GM12891 (cell line): ENCODE data around the gene GOLPH3.

ENCODE experiments used
- DNase-seq: peaks from one replicate; pipeline ENCODE4 v3.0.0; 2011; ENCODE audit warnings: low spot score; ENCODE audit not compliant: insufficient read length
- FAIRE-seq: peaks from 2 replicates; lab custom pipeline; 2011; peaks lifted over from hg19 to GRCh38; lab: Jason Lieb, UNC
- PAX5 ChIP-seq: IDR thresholded peaks from 2 replicates; pipeline ENCODE4 v1.6.1; 2011; ENCODE audit warnings: low read length, moderate library complexity, mild to moderate bottlenecking; ENCODE audit not compliant: insufficient read depth, severe bottlenecking
- POLR2A ChIP-seq: IDR thresholded peaks from 2 replicates; pipeline ENCODE4 v1.6.1; 2011; ENCODE audit warnings: low read depth, low read length, control low read depth
- POLR2AphosphoS5 ChIP-seq: IDR thresholded peaks from 2 replicates; pipeline ENCODE4 v1.6.1; 2011; ENCODE audit warnings: low read depth, low read length, control low read depth
- POU2F2 ChIP-seq: IDR thresholded peaks from 2 replicates; pipeline ENCODE4 v1.6.1; 2011; ENCODE audit warnings: low read depth, mild to moderate bottlenecking, control low read depth, low read length, moderate library complexity
- SPI1 ChIP-seq: IDR thresholded peaks from 2 replicates; pipeline ENCODE4 v1.6.1; 2011; ENCODE audit warnings: low read depth, low read length, control low read depth
- TAF1 ChIP-seq: IDR thresholded peaks from 2 replicates; pipeline ENCODE4 v1.6.1; 2011; ENCODE audit warnings: low read depth, low read length, control low read depth

GOLPH3 gene

GRCh38 chr5:32092938-32093812 lies 80.9 kb downstream of the GOLPH3 start:
- DNase-seq (peak; percentile 71), FAIRE-seq (peak; percentile 92)
- TF ChIP-seq POLR2AphosphoS5 (no peak), TAF1 (no peak), POU2F2 (no peak), POLR2A (no peak), SPI1 (no peak), PAX5 (no peak)

GRCh38 chr5:32090755-32091128 lies 83.4 kb downstream of the GOLPH3 start:
- DNase-seq (no peak), FAIRE-seq (no peak)
- TF ChIP-seq POLR2AphosphoS5 = no peak
- no peak for TF ChIP-seq PAX5
- TF ChIP-seq TAF1 = no peak
- TF ChIP-seq SPI1 = no peak
- no peak for TF ChIP-seq POLR2A
- TF ChIP-seq POU2F2 = no peak

- TF ChIP-seq POLR2A (no peak), PAX5 (no peak), POU2F2 (no peak), SPI1 (no peak), POLR2AphosphoS5 (no peak), TAF1 (no peak)
- FAIRE-seq = no peak
- DNase-seq = no peak
Observed at GRCh38 chr5:32090026-32090754, 83.9 kb downstream of the GOLPH3 start.

GRCh38 chr5:32089146-32090000 lies 84.7 kb downstream of the GOLPH3 start:
- TF ChIP-seq SPI1 = no peak
- TF ChIP-seq POU2F2 = no peak
- TF ChIP-seq POLR2AphosphoS5 = no peak
- no peak for TF ChIP-seq PAX5
- TF ChIP-seq POLR2A = no peak
- TF ChIP-seq TAF1 = no peak
- FAIRE-seq (no peak), DNase-seq (no peak)

GRCh38 chr5:32088214-32088613 lies 85.9 kb downstream of the GOLPH3 start:
- TF ChIP-seq TAF1 (no peak), POLR2A (no peak), POLR2AphosphoS5 (no peak), SPI1 (no peak), PAX5 (no peak), POU2F2 (no peak)
- FAIRE-seq (no peak), DNase-seq (no peak)

GRCh38 chr5:32087086-32088082 lies 86.7 kb downstream of the GOLPH3 start:
- FAIRE-seq = no peak
- no peak for DNase-seq
- TF ChIP-seq POU2F2 (no peak), POLR2AphosphoS5 (no peak), SPI1 (no peak), POLR2A (no peak), TAF1 (no peak), PAX5 (no peak)

- TF ChIP-seq SPI1 (no peak), TAF1 (no peak), POLR2AphosphoS5 (no peak), PAX5 (no peak), POLR2A (no peak), POU2F2 (no peak)
- FAIRE-seq = no peak
- no peak for DNase-seq
Observed at GRCh38 chr5:32083981-32084430, 90.1 kb downstream of the GOLPH3 start.
